HK-2 (cell line): ENCODE measurements around the gene RDH13.
A peak's percentile ranks its signal among the peaks of the same experiment; 100 is the strongest.
"Not testable (repeated sequence)": the region's sequence is repeated elsewhere in the genome, so short reads cannot be mapped to it uniquely, and the experiment has no call there.

ENCODE experiments used
- DNase-seq: peaks from one replicate; pipeline ENCODE4 v3.0.0-alpha.2; 2018; ENCODE audit not compliant: unreplicated experiment

The RDH13 gene

DNA sequence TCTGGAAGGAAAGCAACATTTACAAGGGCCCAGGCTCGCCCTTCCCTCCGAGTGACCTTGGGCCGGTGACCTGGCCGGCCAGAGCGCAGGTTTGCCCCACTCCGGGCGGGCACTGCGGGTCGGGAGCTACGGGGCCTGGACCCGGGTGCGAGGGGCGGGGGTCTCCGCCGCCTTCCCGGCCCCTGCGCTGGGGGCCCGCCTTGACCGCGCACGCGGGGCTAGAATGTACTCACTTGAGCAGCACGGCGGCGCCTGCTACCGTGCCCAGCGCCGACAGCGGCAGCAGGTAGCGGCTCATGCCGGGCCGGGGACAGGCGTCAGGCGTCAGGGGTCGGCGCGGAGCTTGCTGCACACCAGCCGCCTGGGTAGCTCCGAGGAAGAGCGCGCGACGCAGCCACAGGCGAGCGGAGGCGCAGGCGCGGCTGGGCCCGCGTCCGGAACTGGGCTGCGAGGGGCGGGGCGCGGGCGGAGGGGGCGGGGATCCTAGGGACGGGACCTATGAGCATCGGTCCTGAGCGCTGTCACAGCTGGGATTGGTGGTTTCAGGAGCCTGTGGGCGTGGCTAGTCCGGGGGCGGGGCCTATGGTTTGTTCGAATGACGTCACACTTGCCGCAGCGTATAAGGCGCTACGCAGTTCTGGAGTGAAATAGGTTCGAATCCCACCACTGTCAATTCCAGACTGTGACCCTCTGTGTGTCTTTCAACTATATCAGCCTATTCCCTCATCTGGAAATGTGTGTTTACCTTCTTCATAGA, at the start of gene RDH13:
TSS of gene RDH13 (minus strand) at position 414 of the 757 bp plus-strand sequence. CDS start at position 298, 116 bp downstream.
- DNase-seq = peak; percentile 100

DNA sequence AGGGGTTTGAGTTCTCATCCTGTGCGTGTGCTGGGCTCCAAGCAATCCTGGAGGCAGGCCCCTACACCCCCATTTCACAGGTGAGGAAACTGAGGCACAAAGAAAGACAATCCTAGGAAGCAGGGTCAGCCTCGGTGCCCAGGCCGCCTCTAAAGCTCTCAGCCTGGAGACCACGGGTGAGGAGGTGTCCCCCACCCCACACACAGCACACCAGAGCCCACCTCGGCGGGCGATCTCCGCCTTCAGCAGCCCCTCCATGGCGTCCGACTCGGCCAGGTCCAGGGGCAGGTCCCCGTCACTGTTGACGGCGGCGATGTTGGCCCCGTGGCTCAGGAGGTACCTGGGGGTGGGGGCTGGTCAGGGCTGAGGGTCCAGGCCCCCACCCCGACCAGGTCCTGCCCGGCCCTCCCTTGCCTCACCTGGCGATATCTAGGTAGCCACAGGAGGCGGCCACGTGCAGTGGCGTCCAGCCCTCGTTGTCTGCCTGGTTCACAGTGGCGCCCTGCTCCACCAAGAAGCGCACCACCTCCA, 49.4 kb upstream of the RDH13 start:
- DNase-seq = no peak

DNA sequence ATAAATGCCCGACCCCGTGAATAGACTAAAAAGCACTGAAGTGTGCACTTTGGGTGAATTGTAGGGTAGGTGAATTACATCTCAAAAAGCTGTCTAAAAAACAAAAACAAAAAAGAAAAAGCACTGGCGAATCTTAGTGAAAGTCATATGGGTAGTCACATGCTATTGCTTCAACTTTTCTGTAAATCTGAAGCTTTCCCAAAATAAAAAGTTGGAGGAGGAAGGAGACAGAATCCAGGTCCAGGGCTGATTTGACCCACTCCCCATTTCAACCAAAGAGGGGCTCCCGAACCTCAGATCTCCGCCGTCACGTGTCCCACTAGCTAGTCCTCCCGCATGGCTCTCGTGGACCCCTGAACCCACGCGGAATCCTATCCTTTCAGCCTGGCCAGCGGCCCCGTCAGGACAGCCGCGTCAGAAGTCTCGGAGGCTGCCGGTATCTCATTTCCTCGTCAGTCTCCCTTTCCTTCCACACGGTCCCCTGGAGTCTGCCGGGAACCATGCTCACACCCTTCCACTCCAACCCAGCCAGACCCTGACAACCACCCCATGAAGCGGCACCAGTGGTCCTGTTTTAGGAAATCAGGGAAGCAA, 48.4 kb upstream of the RDH13 start:
- DNase-seq = no peak

- DNase-seq = no peak
Observed at GRCh38 chr19:55109527-55110291, 46.8 kb upstream of the RDH13 start.

DNA sequence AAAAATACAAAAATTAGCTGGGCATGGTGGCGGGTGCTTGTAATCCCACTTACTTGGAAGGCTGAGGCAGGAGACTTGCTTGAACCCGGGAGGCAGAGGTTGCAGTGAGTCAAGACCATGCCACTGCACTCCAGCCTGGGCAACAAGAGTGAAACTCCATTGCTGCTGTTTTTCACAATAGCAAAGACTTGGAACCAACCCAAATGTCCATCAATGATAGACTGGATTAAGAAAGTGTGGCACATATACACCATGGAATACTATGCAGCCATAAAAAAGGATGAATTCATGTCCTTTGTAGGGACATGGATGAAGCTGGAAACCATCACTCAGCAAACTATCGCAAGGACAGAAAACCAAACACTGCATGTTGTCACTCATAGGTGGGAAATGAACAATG, 44.3 kb upstream of the RDH13 start:
- not testable (repeated sequence) for DNase-seq

GRCh38 chr19:55106591-55106990, 43.6 kb upstream of the RDH13 start:
- no peak for DNase-seq

DNA sequence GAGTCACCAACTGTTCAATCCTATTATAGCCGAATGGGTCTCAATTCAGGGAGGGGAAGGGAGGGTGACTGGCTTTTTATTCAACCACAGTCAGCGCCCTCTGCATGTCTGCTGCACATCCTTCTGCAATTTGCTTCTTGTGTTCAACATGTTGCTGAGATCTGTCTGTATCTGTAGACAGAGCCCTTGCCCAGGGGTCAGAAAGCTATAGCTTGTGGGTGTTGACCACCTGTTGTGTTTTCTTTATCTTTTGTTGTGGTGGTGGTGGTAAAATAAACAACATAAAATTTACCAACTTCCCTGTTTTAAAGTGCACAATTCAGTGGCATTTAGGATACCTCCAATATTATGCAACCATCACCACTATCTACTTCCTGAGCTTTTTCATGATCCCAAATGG, 42.3 kb upstream of the RDH13 start:
- DNase-seq = no peak

DNA sequence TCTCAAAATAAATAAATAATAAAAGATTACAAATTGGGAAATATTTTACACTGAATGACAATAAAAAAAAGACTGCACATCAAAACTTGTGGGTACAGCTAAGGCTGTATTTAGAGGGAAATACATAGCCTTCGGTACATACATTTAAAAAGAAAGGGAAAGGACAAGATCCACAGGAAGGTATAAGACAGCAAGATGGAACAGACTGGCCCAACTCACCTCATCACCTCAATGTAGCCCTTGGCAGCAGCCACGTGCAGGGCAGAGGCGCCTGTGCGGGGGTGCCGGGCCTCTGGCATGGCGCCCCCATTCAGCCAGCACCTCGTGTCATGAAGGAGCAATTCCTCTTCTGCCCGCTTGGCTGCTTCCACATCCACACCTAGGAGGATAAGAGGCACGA, 40.2 kb upstream of the RDH13 start:
- no peak for DNase-seq

GRCh38 chr19:55101261-55101660, 38.3 kb upstream of the RDH13 start:
- DNase-seq = no peak

DNA sequence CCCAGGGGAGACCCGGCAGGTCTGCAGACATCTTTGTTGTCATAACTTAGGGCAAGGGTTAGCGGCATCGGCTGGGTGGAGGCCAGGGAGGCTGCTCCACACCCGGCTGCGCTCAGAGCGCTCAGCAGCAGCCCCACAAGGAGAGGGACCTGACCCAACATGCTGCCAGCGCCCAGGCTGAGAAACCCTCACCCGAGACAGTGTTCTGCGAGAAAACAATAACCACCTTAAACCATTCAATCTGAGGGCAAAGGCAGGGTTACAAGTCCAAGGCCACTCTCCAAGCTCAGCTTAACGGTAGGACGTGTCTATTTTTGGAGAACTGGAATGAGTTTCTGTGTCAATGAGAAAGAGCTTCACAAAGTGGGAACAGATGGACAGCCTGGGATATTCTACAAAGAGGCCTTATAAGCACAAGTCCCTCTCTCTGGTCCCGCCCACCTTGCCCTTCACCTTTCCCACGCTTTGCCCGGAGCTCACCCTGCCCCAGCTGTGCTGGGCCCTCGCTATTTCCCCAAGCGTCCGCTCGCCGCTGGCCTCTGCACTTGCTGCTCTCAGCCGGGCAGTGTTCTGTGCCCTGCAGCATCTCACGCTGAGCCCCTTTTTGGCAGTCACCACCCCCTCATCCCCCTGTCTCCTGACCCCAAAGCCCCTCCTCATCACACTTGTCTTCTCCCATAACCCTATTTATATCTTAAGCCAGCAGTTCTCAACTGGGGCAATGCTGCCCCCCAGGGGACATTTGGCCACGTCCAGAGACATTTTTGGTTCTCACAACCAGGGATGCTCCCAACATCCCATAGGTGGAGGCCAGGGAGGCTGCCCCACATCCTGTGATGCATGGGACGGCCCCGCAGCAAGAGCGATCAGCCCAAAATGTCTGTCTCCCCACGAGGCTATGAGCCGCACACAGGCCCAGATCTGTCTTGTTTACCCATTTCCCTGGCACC, 36.9 kb upstream of the RDH13 start:
- DNase-seq = no peak

- DNase-seq = no peak
Observed at GRCh38 chr19:55098716-55099556, 36.0 kb upstream of the RDH13 start.

DNA sequence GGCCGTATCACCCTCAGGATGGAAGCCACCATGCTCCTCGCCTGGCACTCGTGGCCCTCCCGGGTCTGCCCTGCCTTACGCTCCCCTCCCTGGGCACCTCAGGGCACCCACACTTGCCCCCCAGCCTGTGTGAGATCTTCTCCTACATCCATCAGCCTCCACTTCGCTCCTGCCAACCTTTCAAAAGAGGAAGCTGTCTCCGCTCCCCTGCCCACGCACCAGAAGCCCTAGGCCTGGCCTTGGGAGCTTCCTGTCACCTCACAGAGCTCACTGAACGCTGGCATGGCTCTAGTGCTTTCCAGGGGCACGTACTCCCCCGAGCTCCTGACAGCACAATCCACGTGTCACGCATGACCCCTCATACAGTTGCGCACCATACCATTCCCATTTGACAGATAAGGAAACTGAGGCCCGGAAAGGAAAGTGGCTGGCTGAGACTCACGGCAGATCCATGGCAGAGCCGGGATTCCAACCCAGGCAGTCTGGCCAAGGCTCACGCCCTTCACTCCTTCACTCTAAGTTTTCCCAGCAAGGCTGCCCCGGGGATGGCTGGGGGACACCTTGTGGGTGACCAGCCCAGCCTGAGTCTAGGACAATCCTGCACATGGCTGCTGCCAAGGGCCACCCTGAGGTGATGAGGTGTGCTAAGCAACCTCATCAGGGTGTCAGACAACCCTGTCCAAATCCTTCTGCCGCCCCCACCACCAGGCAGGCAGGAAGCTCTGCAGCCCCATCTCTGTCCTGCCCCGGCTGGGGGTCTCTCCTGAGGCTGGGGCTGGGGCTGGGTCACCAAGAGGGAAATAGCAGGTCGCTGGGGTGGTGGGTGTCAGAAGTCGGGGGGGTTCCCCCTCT, 35.1 kb upstream of the RDH13 start:
- DNase-seq = no peak

DNA sequence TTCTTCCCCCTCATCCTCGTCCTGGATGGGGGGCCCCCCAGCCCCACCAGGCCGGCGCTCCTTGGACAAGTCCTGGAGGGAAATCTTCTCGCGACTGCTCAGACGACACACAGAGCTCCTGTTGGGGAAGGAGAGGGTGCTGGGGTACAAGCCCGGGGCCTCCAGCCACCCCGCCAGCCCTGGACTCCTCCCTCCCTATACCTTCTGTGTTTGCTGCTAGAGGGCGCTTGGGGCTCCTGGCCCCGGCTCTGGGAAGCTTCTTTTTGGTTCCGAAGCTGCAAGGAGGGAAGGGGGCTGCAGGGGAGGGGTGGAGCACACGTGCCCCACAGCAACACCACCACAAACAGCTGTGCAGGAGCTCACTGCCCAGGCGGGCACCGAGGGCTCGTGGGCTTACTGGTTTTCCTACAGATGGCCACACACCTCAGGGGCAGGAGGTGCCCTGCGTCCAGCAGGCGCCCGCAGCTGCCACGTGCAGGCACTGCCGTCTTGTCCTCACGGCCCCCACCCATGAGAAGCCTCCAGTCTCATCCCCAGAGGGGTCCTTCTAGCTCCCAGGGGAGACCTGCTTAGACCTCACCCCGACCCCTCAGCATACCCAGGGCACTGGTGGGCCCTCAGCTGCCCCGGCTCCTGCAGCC, 33.2 kb upstream of the RDH13 start:
- DNase-seq = no peak

DNA sequence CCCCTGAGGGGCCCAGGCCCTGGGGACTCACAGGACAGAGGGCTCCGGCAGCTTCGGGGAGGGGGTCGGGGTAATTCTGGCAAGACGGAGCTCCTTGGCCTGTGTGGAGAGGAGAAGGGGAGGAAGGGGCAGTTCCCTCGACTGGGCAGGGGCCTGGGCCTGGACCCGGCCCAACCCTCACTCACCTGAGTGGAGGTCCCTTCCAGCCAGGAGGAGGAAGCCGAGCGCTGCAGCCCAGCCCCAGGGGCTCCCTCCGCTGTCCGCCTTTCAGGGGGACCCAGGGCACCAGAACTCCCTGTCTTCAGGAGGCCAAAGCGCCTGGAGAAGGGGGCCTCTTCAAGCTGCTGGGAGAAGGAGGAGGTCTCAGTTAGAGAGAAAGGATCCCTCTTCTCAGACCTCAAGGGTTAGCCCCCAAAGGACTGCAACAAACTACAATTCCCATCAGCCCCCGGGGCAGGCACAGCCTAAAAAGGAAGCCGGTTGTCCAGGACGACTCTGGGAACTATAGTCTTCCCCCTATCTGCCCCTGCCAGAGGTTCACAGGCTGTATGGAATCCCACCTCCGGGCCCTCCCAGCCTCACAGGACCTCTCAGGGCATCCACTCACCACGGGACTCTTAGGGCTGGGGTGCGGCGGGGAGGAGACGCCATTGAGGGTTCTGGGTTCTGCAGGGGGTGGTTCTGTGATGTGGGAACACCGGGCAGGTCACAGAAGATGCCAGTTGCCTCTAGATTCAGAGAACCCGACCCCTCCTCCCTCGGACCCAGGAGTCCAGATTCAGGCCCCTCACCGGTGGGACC, 32.5 kb upstream of the RDH13 start:
- DNase-seq = no peak

GRCh38 chr19:55094456-55095259, 31.7 kb upstream of the RDH13 start:
- no peak for DNase-seq

DNA sequence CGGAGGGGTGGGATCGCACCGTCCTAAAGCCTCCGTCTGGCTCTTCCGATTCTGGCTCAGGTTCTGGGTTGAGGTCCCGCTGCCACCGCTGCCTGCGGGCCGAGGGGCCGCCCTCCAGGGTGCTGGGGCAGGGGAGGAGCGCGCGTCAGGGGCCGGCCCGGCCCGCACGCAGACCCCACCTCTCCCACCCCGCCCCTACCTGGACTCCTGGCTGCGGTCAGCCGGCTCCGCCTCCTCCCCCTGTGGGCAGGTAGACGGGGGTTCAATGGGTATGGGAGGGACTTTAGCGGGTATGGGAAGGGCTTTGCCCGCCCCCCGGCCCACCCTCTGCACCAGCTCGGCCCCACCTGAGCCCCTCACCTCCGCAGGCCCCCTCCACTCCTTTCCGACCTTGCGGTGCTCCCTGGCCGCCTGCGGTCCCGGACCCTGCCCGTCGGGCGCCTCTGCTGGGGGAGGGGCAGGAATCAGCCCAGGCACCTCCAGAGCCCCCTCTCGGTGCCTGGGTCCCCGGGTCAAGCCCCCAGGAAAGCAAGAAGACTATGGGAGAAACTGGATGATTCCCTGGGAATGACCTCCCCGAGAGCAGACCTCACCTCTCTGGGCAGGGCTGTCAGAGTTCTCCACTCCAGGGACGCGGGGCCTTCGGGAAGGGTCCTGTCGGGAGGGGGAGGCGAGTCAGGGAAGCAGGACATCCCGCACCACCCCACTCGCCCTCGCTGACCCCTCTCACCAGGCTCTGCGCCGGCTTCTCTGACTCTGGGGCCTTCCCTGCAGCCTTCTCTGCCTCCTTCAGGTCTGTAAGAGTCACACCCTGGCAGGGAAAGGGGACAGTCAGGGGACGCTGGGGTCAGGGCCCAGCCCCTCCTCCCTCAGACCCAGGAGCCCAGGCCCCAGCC, 29.7 kb upstream of the RDH13 start:
- no peak for DNase-seq
